Osteocyte (in vitro differentiated cells): ENCODE results near the gene SPINT1. TPM values are rescaled to one million over a fixed set of nuclear protein-coding genes. Genes with fewer than 3 reads are reported as not detected.

Source experiments
- DNase-seq: peaks from one replicate; pipeline ENCODE4 v3.0.0; 2021; ENCODE audit warnings: mixed read lengths; ENCODE audit not compliant: unreplicated experiment; ENCODE audit errors: extremely low spot score
- H3K27ac Mint-ChIP-seq: one replicate; pipeline ENCODE4 v1.8.0; 2021; ENCODE audit warnings: mild to moderate bottlenecking, mixed read lengths; ENCODE audit not compliant: unreplicated experiment
- H3K27me3 Mint-ChIP-seq: one replicate; pipeline ENCODE4 v1.8.0; 2021; ENCODE audit warnings: mixed read lengths; ENCODE audit not compliant: unreplicated experiment
- H3K36me3 Mint-ChIP-seq: one replicate; pipeline ENCODE4 v1.8.0; 2021; ENCODE audit warnings: mixed read lengths; ENCODE audit not compliant: unreplicated experiment
- H3K4me1 Mint-ChIP-seq: one replicate; pipeline ENCODE4 v1.8.0; 2021; ENCODE audit warnings: mixed read lengths; ENCODE audit not compliant: unreplicated experiment
- H3K4me3 Mint-ChIP-seq: one replicate; pipeline ENCODE4 v1.8.0; 2021; ENCODE audit warnings: mild to moderate bottlenecking, moderate library complexity, mixed read lengths; ENCODE audit not compliant: unreplicated experiment
- H3K9me3 Mint-ChIP-seq: one replicate; pipeline ENCODE4 v1.8.0; 2021; ENCODE audit warnings: mixed read lengths; ENCODE audit not compliant: unreplicated experiment
- CTCF ChIP-seq: fragments of 200-600 bp; sonication (generic); IDR thresholded peaks from 2 replicates; pipeline ENCODE4 v1.5.0; 2021; ENCODE audit warnings: antibody characterized with exemption, mild to moderate bottlenecking, moderate library complexity
- total RNA-seq: library from RNA; stranded (reverse); gene quantifications from 2 replicates; pipeline ENCODE4 v1.2.1, GENCODE V29; 2021

Gene SPINT1
- total RNA-seq, 1 donor from 2014 or later: 5.5 TPM

- Mint-ChIP-seq H3K4me1 (peaks cover 12% of the 10 kb centered on the region), H3K36me3 (no peaks in the 10 kb centered on the region), H3K27me3 (peaks cover 19% of the 10 kb centered on the region), H3K4me3 (no peak overlapping the region), H3K27ac (no peak overlapping the region), H3K9me3 (no peaks in the 10 kb centered on the region)
- no peak for DNase-seq
- no peak for TF ChIP-seq CTCF
Measured at GRCh38 chr15:40845511-40846284, 1.9 kb downstream of the SPINT1 start.

DNA sequence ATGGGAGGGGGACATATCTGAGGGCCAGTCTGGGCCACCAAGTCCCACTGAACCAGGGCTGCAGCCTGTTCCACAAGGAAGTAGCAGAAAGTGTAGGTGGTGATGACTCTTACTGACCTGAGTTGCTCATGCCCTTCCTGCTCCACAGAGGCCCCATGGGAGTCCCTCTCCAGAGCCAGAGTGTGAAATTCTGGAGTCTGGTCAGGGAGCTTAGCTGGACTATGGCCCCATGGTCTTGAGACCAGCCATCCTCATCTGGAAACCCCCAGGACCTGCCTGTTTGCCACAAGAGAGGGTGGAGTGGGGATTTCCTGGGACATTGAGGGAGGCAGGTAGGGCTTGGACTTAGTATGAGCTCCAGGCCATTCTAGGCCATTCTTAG lies 3.0 kb downstream of the SPINT1 start:
- H3K9me3 Mint-ChIP-seq: no peaks in the 10 kb centered on the region
- peaks cover 12% of the 10 kb centered on the region for H3K4me1 Mint-ChIP-seq
- H3K27ac Mint-ChIP-seq: no peak overlapping the region
- H3K27me3 Mint-ChIP-seq: peaks cover 12% of the 10 kb centered on the region
- no peaks in the 10 kb centered on the region for H3K36me3 Mint-ChIP-seq
- TF ChIP-seq CTCF: no peak
- no peak overlapping the region for H3K4me3 Mint-ChIP-seq
- DNase-seq: no peak

GRCh38 chr15:40847223-40847961 lies 3.5 kb downstream of the SPINT1 start:
- Mint-ChIP-seq H3K9me3 (no peaks in the 10 kb centered on the region), H3K27ac (no peak overlapping the region), H3K36me3 (no peaks in the 10 kb centered on the region), H3K4me3 (no peak overlapping the region), H3K4me1 (peaks cover 12% of the 10 kb centered on the region), H3K27me3 (peaks cover 7% of the 10 kb centered on the region)
- no peak for DNase-seq
- no peak for TF ChIP-seq CTCF

- Mint-ChIP-seq H3K36me3 (no peaks in the 10 kb centered on the region), H3K4me1 (peaks cover 3% of the 10 kb centered on the region), H3K27ac (no peak overlapping the region), H3K9me3 (no peaks in the 10 kb centered on the region), H3K27me3 (no peaks in the 10 kb centered on the region), H3K4me3 (no peak overlapping the region)
- TF ChIP-seq CTCF: no peak
- DNase-seq: no peak
Measured at GRCh38 chr15:40850576-40851112, 6.8 kb downstream of the SPINT1 start.

DNA sequence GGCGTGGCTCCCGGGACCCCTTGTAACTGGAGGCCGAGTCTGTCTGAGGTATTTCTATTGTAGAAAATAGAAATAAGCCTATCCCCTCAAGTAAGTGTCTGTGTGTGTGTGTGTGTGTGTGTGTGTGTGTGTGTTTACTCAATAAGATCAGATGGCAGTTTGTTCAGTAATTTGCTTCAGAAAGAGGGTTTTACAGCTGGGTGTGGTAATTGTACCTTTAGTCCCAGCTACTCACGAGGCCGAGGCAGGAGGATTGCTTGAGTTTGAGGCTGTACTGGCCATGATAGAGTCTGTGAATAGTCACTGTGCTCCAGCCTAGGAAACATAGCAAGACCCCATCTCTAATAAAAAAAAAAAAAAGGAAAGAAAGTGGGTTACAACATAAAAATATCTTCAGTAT lies 8.7 kb downstream of the SPINT1 start:
- no peak for TF ChIP-seq CTCF
- Mint-ChIP-seq H3K27me3 (no peaks in the 10 kb centered on the region), H3K36me3 (no peaks in the 10 kb centered on the region), H3K4me3 (no peak overlapping the region), H3K4me1 (peaks cover 2% of the 10 kb centered on the region), H3K9me3 (no peaks in the 10 kb centered on the region), H3K27ac (no peak overlapping the region)
- DNase-seq: no peak
